NCI-H82 treated with DMSO at 0.1 percent for 48 hours (cell line): ENCODE data around the gene YIPF7.
A peak's percentile ranks its signal among the peaks of the same experiment; 100 is the strongest.

Experiments used
- DNase-seq: peaks from one replicate; lab custom pipeline; 2025; ENCODE audit not compliant: unreplicated experiment; lab: John Stamatoyannopoulos, UW

The YIPF7 gene

DNA sequence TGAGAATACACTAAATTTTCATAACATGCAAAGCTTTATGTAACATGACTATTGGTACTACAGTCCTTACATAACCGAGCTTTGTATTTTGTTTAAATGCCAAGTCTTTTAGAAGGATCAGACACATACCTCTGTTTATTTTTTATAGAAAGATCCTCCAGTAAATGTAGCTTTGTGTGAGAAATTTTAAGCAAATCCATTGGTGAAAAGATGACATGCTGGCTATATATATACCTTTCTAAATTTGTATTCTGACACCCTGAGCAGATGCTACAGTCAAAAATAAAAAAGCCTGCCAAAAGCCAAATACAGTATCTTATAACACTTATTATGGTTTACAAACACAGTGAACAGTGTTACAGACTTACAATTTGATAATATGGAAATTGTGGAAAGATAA lies at the start of gene YIPF7:
Gene YIPF7, minus strand, starts transcription at position 201 of the 400 bp plus-strand sequence. CDS start 1,525 bp downstream, outside the sequence.
- no peak for DNase-seq

DNA sequence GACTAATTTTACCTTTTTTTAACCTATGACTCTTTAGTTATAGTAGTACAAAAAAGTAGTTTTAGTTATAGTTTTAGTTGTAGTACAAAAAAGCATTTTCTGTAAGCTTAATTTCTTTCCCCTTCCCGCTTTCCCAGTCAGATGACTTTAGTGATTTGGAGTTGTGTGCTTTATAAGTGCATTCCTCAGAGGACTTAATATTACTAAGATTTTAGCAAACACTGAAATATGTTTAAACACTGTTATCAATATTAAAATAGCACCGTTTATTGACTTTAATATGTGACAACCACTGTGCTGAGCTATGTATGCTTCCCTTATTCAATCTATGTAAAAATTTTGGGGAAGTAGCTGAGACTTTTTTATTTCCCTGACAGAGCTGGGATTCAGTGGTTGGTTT lies 49.6 kb upstream of the YIPF7 start:
- DNase-seq, result no peak

DNA sequence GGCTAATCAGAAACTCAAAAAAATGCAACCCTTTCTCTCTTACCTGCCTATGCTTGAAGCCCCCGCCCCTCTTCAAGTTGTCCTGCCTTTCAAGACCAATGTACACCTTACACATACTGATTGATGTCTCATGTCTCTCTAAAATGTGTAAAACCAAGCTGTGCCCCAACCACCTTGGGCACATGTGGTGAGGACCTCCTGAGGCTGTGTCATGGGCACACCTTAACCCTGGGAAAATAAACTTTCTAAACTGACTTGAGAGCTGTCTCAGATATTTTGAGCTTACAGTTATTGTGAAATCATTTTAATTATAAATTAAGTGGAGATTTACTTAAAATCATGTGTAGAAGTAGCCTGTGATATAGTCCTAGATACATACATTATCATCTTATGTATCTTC lies 49.0 kb upstream of the YIPF7 start:
- DNase-seq, result no peak

DNA sequence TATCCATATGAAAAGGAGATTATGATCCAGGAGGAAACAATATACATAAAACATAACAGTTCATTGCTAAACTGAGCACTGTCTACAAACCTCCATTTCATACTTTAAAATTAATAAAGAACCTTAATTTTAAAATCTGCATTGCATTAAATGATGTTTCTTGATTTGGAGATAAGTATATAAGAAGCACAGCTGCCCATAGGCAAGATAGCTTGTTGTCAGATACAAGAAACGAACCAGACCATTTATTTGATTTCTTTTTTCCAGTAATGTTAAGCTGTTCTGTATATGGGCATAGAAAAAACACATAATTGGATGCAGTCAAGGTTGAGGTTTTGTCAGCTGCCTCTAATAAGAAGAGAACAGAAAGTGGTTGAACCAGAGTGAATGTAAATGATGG lies 33.2 kb upstream of the YIPF7 start:
- no peak for DNase-seq

DNA sequence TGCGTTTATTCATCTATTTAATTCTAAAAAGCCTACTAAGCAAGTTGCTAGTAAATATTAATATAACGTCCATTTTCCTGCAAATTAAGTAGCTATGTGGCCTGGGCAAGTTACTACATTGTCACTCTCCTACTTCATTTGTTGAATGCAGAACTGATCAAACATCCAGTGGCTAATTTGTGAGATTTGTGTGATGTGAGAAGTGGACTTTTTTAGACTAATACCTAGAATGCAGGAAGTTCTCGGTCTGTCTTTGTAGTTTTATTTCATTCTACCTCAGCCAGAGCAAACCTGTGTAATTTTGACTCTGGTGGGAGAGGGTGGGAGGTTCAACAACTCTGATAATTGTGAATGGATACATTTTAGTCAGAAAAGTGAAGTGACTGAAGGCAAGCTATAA lies 27.6 kb upstream of the YIPF7 start:
- no peak for DNase-seq

DNA sequence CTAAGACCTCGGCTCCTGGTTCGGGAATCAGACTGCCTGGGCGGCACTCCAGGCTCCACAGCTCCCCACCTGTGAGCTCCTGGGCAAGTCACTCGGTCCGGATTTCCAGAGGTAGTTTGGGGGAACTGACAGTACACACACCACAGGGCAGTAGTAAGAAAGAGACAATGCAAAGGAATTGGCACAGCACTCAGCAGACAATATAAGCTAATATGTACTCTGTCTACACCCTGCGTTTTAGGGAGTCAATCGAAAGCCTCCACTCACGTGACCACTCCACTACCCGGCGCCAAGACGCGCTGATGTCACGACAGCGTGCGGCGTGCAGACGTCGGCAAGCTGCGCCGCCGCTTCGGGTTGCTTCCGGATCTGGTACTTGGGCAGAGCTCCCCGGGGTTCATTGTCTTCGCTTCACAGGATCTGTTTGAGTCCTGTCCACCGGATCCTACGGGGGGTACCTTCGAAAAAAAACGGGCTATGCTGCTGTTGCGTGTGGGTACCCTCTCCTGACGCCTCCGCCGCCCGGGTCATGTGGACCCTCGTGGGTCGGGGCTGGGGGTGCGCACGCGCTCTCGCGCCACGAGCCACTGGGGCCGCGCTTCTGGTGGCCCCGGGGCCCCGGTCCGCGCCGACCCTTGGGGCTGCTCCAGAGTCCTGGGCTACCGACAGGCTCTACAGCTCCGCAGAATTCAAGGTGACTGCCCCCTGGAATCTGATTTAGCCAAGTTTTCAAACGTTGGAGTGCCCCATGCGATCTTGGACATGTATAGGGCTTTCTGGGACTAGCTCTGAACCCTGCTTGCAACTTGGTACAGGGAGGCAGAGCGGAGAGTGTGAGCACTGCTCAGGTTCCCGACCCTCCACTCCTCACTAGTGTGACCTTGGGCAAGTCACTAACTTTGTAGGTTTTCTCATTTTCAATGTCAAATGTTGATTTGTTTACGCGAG lies 26.9 kb upstream of the YIPF7 start, which contains the start of gene GUF1:
Gene GUF1, plus strand, starts transcription at position 327 of the 948 bp plus-strand sequence. Its CDS starts 203 bp downstream, at position 530.
- DNase-seq, result peak; percentile 36

DNA sequence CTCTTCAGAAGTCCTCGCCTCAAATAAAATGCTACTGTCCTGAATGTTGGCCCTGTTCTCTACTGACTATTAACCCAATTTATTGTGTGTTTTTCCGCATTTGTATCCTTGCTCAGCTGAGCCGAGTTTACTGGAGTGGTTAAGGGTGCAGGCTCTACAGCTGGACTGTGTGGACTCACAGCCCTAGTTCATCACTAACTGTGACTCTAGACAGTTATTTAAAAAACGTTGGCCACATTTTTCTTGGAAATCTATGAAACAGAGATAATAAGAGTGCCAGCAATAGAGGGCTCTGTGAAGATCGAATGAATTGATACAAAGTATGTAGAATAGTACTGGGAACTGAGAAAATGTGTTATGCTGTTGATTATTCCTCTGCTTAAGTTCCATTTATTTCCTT lies 23.9 kb upstream of the YIPF7 start:
- DNase-seq, result no peak

DNA sequence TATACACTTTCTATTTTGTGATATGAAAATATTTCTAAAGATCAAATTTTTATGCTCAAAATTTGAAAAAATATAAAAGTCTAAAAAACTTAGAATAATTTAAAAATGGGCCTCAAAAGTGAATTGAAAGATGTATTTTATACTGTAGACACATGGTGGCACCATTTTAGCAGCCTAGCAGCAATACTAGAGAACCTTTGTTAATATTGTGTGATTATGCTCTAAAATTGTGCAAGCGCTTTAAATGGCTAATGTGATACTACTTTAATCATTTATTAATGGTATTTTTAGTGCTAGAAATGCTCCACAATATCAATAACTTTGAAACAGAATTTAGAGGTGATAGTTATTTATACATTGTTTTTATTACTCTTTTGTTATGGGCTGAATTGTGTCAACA lies 23.0 kb upstream of the YIPF7 start:
- DNase-seq, result no peak

DNA sequence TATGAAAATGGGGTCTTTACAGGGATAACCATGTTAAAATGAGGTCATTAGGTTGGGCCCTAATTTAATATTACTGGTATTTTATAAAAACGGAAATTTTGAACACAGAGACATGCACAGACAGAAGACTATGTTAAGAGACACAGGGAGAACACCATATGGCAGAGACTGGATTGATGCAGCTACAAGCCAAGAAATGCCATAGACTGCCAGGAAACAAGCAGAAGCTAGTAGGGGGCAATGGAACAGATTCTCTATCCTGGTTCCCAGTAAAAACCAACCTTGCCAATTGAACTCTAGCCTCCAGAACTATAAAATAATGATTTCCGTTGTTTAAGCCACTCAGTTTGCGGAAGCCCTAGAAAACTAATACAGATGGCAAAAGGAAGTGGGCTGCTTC lies 20.2 kb upstream of the YIPF7 start:
- no peak for DNase-seq

DNA sequence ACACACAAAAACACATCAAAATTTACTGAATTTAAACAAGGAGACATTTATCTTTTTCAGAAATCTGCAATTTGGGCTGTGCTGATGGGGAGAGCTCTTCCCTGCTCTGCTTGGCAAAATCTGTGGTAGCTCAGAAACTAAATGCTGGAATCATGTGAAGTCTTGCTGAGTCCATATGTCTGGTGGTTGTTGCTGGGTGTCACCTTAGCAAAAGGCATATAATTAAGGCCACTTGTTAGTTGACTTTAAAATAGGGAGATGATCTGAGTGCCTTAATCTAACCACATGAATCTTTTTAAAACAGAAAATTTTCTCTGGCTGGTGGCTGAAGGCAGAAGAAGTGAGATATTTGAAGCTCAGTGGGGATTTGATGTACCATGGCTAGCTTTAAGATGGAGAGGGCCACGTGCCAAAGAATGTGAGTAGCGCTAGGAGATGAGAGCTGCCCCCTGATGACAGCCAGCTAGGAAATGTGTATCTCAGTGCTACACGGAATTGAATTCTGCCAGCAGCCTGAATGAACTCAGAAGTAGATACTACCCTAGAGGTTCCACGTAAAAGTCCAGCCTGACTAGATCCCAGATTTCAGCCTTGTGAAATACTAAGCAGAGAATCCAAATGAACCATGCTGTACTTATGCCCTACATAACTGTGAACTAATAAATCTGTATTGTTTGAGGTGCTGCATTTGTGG lies 19.2 kb upstream of the YIPF7 start:
- DNase-seq, result no peak

DNA sequence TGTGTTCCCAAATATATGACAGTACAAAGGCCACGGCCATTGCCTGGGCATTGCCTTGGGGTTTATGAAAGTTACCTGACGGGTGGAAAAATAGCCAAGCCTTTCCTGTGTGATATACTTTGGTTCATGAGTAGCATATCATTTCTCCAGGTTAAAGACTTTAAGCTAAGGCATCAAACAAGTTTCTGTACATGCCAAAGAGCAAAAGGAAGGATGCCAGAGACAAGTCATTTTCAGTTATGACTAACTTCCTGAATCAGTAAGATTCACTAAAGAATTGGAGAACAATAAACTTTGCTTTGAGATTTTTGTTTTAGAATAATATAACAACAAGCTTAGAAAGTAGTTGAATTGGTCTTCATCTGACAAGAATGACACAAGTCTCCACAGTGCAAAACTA lies 17.1 kb upstream of the YIPF7 start:
- DNase-seq, result no peak

DNA sequence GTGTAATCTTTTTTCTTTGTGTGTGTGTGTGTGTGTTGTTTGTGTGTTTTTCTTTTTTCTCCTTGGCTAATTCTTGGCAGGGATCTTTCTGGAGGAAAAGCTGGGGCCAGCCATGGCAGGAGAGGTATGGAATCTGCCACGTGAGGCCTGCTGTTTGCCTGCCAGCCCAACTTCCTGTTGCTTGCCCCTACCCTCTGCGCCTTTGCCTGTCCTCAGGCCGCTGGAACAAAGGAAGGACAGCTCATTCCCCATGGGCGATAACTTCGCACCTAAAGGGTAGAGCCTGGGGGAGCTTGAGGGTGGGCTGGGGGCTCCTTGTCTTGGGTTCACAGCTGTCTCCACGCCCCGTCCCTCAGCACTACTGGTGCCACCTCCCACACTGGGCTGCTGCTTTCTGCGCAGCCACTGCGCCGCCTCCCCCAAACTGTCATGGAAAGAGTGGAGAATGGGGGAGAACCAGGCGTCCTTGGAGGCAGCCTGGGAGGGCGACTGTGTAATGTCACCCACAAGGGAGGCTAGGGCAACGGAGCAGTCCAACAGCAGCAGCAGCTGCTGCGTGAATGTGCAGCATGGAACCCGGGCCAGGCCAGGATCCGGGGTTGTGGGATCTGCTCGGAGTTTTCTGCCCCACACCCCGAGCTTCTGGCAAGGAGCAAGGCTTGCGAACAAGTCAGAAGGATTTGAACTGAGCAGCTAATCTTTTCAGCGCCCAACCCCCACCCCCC lies 12.3 kb upstream of the YIPF7 start:
- DNase-seq, result no peak

DNA sequence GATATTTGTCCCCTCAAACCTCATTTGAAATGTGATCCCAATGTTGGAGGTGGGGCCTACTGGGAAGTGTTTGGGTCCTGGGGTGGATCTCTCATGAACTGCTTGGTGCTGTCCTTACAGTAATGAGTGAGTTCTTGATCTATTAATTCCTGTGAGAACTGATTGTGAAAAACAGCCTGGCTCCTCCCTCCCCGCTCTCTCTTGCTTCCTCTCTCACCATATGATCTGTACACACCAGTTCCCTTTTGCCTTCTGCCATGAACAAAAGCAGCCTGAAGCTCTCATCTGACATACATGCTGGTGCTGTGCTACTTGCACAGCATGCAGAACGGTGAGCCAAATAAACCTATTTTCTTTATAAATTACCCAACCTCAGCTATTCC lies 11.2 kb upstream of the YIPF7 start:
- DNase-seq, result no peak

DNA sequence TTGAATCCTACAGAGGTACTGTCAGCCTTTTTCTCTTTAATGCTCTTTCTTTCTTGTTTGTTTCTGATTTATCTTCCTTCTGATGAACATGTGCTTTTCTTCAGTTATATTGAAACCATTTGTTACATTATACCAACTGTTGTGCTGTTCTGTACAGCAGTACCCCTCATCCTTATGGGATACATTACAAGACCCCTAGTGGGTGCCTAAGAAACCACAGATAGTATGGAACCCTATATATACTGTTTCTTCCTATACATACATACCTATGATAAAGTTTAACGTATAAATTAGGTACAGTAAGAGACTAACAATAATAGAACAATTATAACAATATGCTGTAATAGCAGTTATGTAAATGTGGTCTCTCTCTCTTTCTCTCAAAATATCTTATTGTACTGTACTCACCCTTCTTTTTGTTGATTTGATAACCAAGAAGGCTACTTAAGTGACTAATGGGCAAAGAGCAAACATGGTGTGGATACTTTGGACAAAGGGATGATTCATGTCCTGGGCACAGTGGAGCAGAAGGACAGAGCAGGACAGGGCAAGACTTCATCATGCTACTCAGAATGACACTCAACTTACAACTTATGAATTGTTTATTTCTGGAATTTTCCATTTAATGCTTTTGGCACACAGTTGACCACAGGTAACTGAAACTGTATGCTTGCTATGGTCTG lies 10.7 kb upstream of the YIPF7 start:
- no peak for DNase-seq

DNA sequence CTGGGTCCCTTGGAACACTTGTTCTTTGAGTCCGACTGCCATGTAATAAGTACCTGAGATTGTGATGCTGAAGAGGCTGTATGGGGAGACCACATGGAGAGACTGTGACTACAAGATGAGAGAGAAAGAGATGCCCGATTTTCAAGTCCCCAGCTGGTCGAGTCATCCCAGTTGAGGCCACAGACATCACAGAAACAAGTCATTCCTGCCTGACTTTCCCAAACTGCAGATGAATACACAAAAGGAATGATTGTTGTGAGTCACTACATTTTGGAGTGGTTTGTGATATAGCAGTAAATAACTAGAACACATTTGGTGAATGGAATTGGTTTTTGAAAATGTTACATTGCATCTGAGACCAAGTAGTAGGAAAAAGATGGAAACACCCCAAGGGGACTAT lies 9.0 kb upstream of the YIPF7 start:
- DNase-seq, result no peak

DNA sequence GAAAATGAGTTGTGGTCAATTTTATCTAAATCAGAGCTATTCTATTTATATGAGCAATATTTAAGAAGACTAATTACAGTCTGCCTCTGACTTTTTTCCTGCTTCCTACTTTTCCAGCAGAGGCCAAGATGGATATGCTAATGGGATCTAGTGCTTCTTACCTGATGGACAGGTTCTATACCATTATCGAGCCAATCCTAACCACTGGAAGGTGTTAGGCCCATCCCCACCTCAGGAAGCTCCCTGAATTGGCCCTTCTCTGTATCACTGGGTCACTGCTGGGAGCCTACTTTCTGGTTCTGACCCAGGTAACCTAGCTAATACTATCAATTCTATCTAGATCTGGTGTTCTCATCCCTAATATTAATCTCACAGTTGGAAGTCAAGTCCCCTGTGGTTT lies 577 bp upstream of the YIPF7 start:
- no peak for DNase-seq

DNA sequence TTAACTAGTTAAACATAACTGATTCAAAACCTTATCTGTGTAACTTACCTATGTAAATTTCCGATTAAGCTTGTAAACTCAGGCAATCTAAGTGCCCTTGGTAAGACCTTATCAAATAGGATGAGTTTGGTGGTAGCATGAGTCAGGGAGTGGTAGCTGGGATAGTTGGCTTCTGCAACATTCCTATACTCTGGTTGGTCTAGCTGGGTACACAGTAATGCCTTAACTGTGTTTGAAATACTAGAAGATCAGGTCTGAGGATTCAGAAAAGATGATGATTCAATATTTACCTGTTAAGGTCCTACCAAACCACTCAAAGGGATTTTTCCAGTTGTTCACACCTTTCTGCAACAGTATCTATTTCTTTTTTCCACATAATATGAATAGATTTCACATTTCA lies 5.3 kb downstream of the YIPF7 start:
- no peak for DNase-seq

DNA sequence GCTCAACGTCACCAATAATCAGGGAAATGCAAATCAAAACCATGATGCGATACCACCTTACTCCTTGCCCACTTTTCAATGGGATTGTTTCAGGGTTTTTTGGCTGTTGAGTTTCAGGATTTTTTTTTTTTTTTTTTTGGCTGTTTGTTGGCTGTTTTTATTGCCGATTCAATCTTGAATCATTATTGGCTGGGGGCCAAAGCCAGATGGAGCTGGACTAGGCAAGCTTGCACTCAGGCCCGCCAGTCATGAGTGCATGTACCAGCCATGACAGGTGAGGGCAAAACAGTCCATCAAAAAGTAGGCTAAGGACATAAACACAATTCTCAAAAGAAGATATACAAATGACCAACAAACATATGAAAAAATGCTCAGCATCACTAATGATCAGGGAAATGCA lies 13.3 kb downstream of the YIPF7 start:
- DNase-seq, result no peak

DNA sequence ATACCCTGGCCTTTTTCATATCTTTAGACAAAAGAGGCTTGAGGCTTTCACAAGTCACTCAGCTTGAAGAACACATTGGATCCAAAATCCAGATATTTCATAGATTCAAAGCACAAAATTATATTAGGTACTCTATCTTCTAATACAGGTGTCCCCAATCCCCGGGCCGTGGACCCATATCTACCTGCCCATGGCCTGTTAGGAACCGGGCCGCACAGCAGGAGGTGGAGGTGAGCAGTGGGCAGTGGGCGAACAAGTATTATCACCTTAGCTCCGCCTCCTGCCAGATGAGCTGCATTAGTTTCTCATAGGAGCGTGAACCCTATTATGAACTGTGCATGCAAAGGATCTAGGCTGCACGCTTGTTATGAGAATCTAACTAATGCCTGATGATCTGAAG lies 18.7 kb downstream of the YIPF7 start:
- no peak for DNase-seq

DNA sequence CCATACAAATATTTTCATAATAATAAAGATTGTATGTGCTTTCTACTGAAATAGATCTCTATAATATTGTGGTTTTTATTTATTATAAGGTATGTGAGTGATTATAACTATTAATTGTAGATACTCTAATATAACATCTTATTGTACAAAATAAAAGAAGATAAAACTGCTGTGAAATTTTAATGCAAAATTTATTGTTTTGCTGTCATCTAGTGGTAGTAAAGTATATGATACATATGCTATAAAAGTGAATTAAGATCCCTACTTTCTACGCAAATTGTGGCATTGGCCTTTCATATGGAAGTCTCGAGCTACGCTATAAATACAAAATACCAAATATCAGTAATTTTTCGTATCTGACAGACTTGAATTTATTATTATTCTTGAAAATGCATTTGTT lies 19.3 kb downstream of the YIPF7 start:
- no peak for DNase-seq

DNA sequence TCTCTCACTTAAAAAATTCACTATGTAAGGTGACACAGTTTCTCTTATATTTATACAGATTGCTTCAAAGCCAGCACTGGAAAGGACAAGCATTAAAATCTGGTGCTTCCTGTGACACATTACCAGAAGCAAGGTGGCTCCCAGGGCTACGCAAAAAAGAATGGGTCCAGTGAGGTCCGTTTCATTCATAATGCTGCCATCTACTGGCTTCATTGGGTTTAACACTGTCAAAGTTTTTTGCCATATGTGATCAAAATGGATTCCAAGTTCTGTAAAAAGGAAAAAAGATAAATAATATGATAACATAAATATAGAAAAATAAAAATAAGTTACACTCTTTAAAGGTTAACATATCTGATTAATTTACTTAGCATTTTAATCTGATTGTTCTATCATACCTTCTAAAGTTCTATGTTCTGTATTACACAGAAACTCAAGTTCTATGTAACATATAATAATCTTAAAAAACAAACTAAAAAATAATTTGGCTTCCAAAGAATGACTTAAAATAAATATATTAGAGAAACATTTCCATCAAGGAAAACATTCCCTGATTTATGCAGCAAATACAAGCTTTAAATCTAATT lies 22.1 kb downstream of the YIPF7 start:
- DNase-seq, result peak; percentile 10
